OCI-LY1 (cell line): ENCODE data around the gene PSPH.

Experiments used
- H2AFZ ChIP-seq: fragments of 200-600 bp; sonication (generic), shearing (Covaris generic); 2 replicates; pipeline ENCODE4 v1.6.0; 2014; ENCODE audit warnings: antibody characterized with exemption, mild to moderate bottlenecking, low read length
- H3F3A ChIP-seq: fragments of 200-600 bp; sonication (generic), shearing (Covaris generic); 2 replicates; pipeline ENCODE4 v1.6.0; 2014; ENCODE audit warnings: mild to moderate bottlenecking, antibody characterized with exemption, low read length, moderate library complexity; ENCODE audit not compliant: insufficient read depth
- H3K27ac ChIP-seq: fragments of 200-600 bp; sonication (generic); 2 replicates; pipeline ENCODE4 v1.5.1; 2014; ENCODE audit warnings: low read length, mixed run types, mild to moderate bottlenecking, low read depth; ENCODE audit not compliant: poor library complexity, severe bottlenecking
- H3K27me3 ChIP-seq: fragments of 200-600 bp; sonication (generic); 2 replicates; pipeline ENCODE4 v1.6.0; 2014; ENCODE audit warnings: antibody characterized with exemption, mild to moderate bottlenecking, low read length, moderate library complexity; ENCODE audit not compliant: insufficient read depth
- H3K36me3 ChIP-seq: fragments of 200-600 bp; sonication (generic); 2 replicates; pipeline ENCODE4 v1.6.1; 2014; ENCODE audit warnings: mild to moderate bottlenecking, antibody characterized with exemption, low read length, moderate library complexity, mixed read lengths; ENCODE audit not compliant: insufficient read depth
- H3K4me1 ChIP-seq: fragments of 200-600 bp; sonication (generic); 2 replicates; pipeline ENCODE4 v1.5.1; 2014; ENCODE audit warnings: mild to moderate bottlenecking, low read length, moderate library complexity; ENCODE audit not compliant: insufficient read depth, severe bottlenecking
- H3K4me2 ChIP-seq: fragments of 200-600 bp; sonication (generic), shearing (Covaris generic); 2 replicates; pipeline ENCODE4 v1.6.1; 2014; ENCODE audit warnings: low read length
- H3K4me3 ChIP-seq: fragments of 200-600 bp; sonication (generic); 2 replicates; pipeline ENCODE4 v1.5.1; 2014; ENCODE audit warnings: low read length, low read depth, mild to moderate bottlenecking, mixed read lengths; ENCODE audit not compliant: poor library complexity, severe bottlenecking
- H3K79me2 ChIP-seq: fragments of 200-600 bp; shearing (Covaris generic); 2 replicates; pipeline ENCODE4 v1.6.1; 2016; ENCODE audit warnings: mixed run types, low read length, mixed read lengths; ENCODE audit not compliant: insufficient read depth
- H3K9ac ChIP-seq: fragments of 200-600 bp; sonication (generic), shearing (Covaris generic); 2 replicates; pipeline ENCODE4 v1.6.1; 2014; ENCODE audit warnings: mild to moderate bottlenecking, low read length, mixed read lengths
- H3K9me2 ChIP-seq: fragments of 200-600 bp; sonication (generic), shearing (Covaris generic); 2 replicates; pipeline ENCODE4 v1.6.1; 2014; ENCODE audit warnings: low read depth, mild to moderate bottlenecking, low read length, mixed read lengths
- H3K9me3 ChIP-seq: fragments of 200-600 bp; shearing (Covaris generic); 2 replicates; pipeline ENCODE4 v1.6.1; 2014; ENCODE audit warnings: low read length, mixed read lengths
- H4K20me1 ChIP-seq: fragments of 200-600 bp; sonication (generic), shearing (Covaris generic); 2 replicates; pipeline ENCODE4 v1.6.0; 2016; ENCODE audit warnings: mild to moderate bottlenecking, low read length; ENCODE audit not compliant: insufficient read depth
- EZH2 ChIP-seq: fragments of 200-600 bp; sonication (generic), shearing (Covaris generic); IDR thresholded peaks from 2 replicates; pipeline ENCODE4 v1.8.0; 2017; ENCODE audit warnings: borderline replicate concordance, mixed run types, mild to moderate bottlenecking, antibody characterized with exemption, low read length, moderate library complexity, mixed read lengths
- TF ChIP-seq, protein P1 (sequence below): fragments of 200-600 bp; sonication (generic), shearing (Covaris generic); IDR thresholded peaks from 2 replicates; pipeline ENCODE4 v1.5.1; 2017; ENCODE audit warnings: mild to moderate bottlenecking, antibody characterized with exemption, low read length, moderate library complexity, mixed read lengths

PSPH gene

DNA sequence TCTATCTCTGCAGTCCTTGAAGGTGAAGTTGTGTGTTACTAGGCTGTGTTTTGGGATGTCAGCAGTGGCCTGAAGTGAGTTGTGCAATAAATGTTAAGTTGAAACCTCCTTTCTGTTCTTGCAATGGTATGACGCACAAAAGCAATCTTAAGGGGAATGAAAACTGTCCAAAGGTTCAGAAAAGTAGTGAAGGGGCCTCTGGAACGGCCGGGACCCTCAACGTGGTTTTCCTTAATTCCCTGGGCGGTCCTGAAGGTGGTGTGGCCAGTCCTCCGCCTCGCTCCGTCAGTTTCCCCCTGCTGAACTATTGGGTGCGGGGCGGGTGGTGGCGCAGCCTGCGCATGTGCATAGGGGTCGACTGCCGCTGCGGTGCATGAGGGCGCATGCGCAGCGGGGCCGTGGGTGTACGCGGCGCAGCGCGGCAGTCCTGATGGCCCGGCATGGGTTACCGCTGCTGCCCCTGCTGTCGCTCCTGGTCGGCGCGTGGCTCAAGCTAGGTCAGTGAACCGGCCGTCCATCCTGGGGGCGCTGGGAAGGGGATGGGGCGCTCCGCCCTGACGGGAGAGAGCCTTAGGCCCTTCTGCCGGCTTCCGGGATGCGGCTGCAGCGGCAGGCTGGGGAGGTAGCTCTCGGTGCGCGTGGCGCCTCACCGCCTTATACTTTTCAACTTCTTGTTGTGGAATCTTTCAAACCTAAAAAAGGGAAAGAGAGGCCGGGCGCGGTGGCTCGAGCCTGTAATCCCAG is 12.8 kb upstream of the PSPH start, which contains the start of gene SUMF2:
Gene SUMF2 (plus strand): TSS at position 405 of the 744 bp plus-strand sequence. CDS start 26 bp downstream, at position 431.
- H3K27me3 ChIP-seq: no peaks in the 10 kb centered on the region
- H3K27ac ChIP-seq: peak within 1 kb of the TSS; percentile 80
- no peak within 1 kb of the TSS for H2AFZ ChIP-seq
- H3K79me2 ChIP-seq: peaks cover 10% of the 10 kb centered on the region
- H4K20me1 ChIP-seq: no peaks in the 10 kb centered on the region
- H3K9me2 ChIP-seq: no peaks in the 10 kb centered on the region
- peaks cover 72% of the 10 kb centered on the region for H3K36me3 ChIP-seq
- H3K9ac ChIP-seq: peak within 1 kb of the TSS; percentile 93
- H3K9me3 ChIP-seq: no peaks in the 10 kb centered on the region
- H3K4me1 ChIP-seq: peaks cover 17% of the 10 kb centered on the region
- peak within 1 kb of the TSS; percentile 73 for H3K4me2 ChIP-seq
- peaks cover 24% of the 10 kb centered on the region for H3F3A ChIP-seq
- TF ChIP-seq EZH2: no peak
- TF ChIP-seq, protein P1, sequence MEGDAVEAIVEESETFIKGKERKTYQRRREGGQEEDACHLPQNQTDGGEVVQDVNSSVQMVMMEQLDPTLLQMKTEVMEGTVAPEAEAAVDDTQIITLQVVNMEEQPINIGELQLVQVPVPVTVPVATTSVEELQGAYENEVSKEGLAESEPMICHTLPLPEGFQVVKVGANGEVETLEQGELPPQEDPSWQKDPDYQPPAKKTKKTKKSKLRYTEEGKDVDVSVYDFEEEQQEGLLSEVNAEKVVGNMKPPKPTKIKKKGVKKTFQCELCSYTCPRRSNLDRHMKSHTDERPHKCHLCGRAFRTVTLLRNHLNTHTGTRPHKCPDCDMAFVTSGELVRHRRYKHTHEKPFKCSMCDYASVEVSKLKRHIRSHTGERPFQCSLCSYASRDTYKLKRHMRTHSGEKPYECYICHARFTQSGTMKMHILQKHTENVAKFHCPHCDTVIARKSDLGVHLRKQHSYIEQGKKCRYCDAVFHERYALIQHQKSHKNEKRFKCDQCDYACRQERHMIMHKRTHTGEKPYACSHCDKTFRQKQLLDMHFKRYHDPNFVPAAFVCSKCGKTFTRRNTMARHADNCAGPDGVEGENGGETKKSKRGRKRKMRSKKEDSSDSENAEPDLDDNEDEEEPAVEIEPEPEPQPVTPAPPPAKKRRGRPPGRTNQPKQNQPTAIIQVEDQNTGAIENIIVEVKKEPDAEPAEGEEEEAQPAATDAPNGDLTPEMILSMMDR: peak; percentile 22; the same call in 1 of the 2 replicates
- H3K4me3 ChIP-seq: peak within 1 kb of the TSS; percentile 92

DNA sequence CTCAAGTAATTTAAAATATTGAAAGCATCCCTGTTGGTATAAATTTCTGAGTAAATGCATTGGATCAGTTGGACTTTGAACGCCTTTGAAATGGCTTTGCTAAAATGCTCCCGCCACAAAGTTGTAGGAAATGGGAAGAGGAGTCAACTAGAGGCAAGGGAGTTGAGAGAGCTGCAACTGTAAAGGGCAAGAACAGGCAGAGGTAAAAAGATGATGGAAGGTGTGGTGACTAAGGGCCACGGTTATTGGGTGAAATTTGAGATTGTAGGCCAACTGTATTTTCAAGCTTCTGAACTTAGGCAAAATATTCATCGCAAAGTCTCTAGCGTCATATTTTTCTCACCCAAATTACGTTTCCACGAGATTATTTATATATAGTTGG is 12.2 kb upstream of the PSPH start:
- no peaks in the 10 kb centered on the region for H4K20me1 ChIP-seq
- peaks cover 24% of the 10 kb centered on the region for H3F3A ChIP-seq
- H3K9me2 ChIP-seq: no peaks in the 10 kb centered on the region
- H3K9ac ChIP-seq: peak overlapping the region; percentile 93; the same call in 1 of the 2 replicates
- H3K36me3 ChIP-seq: peaks cover 72% of the 10 kb centered on the region
- H3K9me3 ChIP-seq: no peaks in the 10 kb centered on the region
- H3K4me3 ChIP-seq: peak overlapping the region; percentile 92
- H3K4me2 ChIP-seq: peak overlapping the region; percentile 73
- H3K79me2 ChIP-seq: peaks cover 10% of the 10 kb centered on the region
- no peaks in the 10 kb centered on the region for H3K27me3 ChIP-seq
- H3K27ac ChIP-seq: peak overlapping the region; percentile 80
- peaks cover 17% of the 10 kb centered on the region for H3K4me1 ChIP-seq
- no peak for TF ChIP-seq EZH2
- TF ChIP-seq, protein P1: no peak
- H2AFZ ChIP-seq: no peak overlapping the region

DNA sequence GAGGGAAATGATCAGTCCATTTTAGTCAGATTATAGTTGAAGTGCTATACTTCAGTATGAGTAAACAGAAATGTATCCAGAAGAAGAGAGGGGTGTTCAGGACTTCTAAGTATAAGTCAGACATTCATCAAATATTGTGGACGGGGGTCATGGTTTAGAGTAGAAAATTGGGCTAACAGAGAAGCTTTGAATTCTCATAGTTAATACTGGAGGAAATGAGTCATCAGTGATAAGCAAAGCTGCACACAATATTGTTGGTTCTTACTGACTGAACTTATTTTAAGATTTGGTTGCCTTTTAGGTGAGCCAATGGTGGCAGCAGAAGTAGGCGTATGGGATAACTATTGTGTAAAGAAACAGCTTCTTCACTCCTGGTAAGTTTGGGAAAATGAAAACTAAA is 11.1 kb upstream of the PSPH start:
- Histone ChIP-seq H3F3A (peaks cover 24% of the 10 kb centered on the region), H3K4me1 (peaks cover 17% of the 10 kb centered on the region), H2AFZ (no peak overlapping the region), H3K4me2 (no peak overlapping the region), H3K9me2 (no peaks in the 10 kb centered on the region), H3K79me2 (peaks cover 10% of the 10 kb centered on the region), H3K9ac (no peak overlapping the region), H3K4me3 (no peak overlapping the region), H3K36me3 (peaks cover 74% of the 10 kb centered on the region), H3K9me3 (no peaks in the 10 kb centered on the region), H3K27me3 (no peaks in the 10 kb centered on the region), H3K27ac (peak overlapping the region; percentile 13), H4K20me1 (no peaks in the 10 kb centered on the region)
- TF ChIP-seq, protein P1: no peak
- TF ChIP-seq EZH2: no peak
